Keratinocyte (primary cell): Measurements from ENCODE around the gene SLC39A10.

Experiments used
- EZH2 ChIP-seq: IDR thresholded peaks from one replicate; pipeline ENCODE4 v1.6.1; 2012; ENCODE audit warnings: inconsistent platforms, mild to moderate bottlenecking, low read length, moderate library complexity
- TF ChIP-seq, protein P1 (sequence below), 3 experiments: IDR thresholded peaks in 1 of 3; conservative IDR thresholded peaks in 1 of 3; optimal IDR thresholded peaks in 1 of 3; 2 replicates in 2 of 3; 3 replicates in 1 of 3; pipeline versions ENCODE3 to v1.5.1; 2011; ENCODE audit warnings: low read length in 3 of 3, mild to moderate bottlenecking in 3 of 3, moderate library complexity in 2 of 3, control low read depth in 1 of 3, inconsistent platforms in 1 of 3; ENCODE audit not compliant: insufficient read depth in 2 of 3; ENCODE audit errors: extremely low read depth in 1 of 3

DNA sequence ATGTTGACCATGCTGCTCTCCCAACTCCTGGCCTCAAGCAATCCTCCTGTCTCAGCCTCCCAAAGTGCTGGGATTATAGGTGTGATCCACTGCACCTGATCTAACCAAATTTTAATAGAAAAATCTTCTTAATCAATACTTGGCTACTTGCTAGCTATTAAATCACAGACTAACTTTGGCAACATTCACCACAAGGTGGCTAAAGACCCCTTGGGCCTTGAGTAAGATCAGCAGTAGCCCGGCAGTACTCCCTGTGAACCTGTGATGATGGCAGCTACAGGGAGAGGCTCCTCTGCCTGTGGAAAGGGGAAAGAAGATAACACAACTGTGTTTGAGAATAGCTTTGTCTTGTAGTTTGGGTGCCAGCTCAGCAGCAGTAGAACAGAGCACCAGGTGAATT, 102.9 kb downstream of the SLC39A10 start:
- no peak for TF ChIP-seq EZH2
- TF ChIP-seq, protein P1, sequence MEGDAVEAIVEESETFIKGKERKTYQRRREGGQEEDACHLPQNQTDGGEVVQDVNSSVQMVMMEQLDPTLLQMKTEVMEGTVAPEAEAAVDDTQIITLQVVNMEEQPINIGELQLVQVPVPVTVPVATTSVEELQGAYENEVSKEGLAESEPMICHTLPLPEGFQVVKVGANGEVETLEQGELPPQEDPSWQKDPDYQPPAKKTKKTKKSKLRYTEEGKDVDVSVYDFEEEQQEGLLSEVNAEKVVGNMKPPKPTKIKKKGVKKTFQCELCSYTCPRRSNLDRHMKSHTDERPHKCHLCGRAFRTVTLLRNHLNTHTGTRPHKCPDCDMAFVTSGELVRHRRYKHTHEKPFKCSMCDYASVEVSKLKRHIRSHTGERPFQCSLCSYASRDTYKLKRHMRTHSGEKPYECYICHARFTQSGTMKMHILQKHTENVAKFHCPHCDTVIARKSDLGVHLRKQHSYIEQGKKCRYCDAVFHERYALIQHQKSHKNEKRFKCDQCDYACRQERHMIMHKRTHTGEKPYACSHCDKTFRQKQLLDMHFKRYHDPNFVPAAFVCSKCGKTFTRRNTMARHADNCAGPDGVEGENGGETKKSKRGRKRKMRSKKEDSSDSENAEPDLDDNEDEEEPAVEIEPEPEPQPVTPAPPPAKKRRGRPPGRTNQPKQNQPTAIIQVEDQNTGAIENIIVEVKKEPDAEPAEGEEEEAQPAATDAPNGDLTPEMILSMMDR (optimal IDR thresholded peaks at IDR 0.05 in 1 of 3, IDR thresholded peaks at IDR 0.05 in 1 of 3, conservative IDR thresholded peaks at IDR 0.05 in 1 of 3; ENCODE audit: extremely low read depth in 1 of 3, insufficient read depth in 2 of 3, low read length in 3 of 3): no peak
